ENCODE measurements around the gene NXN. TPM values are rescaled to one million over a fixed set of nuclear protein-coding genes. Genes with fewer than 3 reads are reported as not detected.

Gene NXN
- polyA plus RNA-seq, 3 donors: not detected

- no peak for TF ChIP-seq CTCF (IDR thresholded peaks at IDR 0.05)
- Histone ChIP-seq H3K4me3 (replicated peaks in 1 of 3; ENCODE audit: low read depth in 2 of 3, low read length in 3 of 3) (no peak overlapping the region), H3K4me2 (replicated peaks; ENCODE audit: extremely low read depth, low read length, poor library complexity, severe bottlenecking) (no peak overlapping the region), H3K27ac (ENCODE audit: low read depth in 1 of 2, low read length in 2 of 2) (no peak overlapping the region), H3K9me3 (replicated peaks in 1 of 2; ENCODE audit: control insufficient read depth in 1 of 2, insufficient read depth in 1 of 2, low read length in 2 of 2) (no peaks in the 10 kb centered on the region), H3K36me3 (replicated peaks in 1 of 2; ENCODE audit: control insufficient read depth in 1 of 2, insufficient read depth in 2 of 2, low read length in 2 of 2) (no peaks in the 10 kb centered on the region), H3K79me2 (ENCODE audit: insufficient read depth, low read length) (no peaks in the 10 kb centered on the region), H3K9ac (ENCODE audit: insufficient read depth, low read length, poor library complexity, severe bottlenecking) (no peak overlapping the region), H2AFZ (ENCODE audit: insufficient read depth, low read depth, low read length, poor library complexity, severe bottlenecking) (no peak overlapping the region), H3K27me3 (ENCODE audit: control insufficient read depth in 2 of 2, insufficient read depth in 2 of 2, low read length in 2 of 2) (no peaks in the 10 kb centered on the region), H4K20me1 (ENCODE audit: insufficient read depth, low read length) (no peaks in the 10 kb centered on the region), H3K4me1 (ENCODE audit: control insufficient read depth in 1 of 2, insufficient read depth in 2 of 2, low read length in 2 of 2) (no peaks in the 10 kb centered on the region)
- WGBS (ENCODE audit: insufficient coverage): 91% methylated on average over 9 of the region's 9 CpGs
- Mint-ChIP-seq H3K4me3 (no peak overlapping the region), H3K27me3 (ENCODE audit: low read depth in 3 of 3) (peaks cover 2 to 3% (median 3%) of the 10 kb centered on the region in 3 donors), H3K9me3 (no peaks in the 10 kb centered on the region), H3K4me1 (no peaks in the 10 kb centered on the region), H3K36me3 (no peaks in the 10 kb centered on the region), H3K27ac (no peak overlapping the region)
- DNase-seq: no peak
- intact Hi-C loops (cut with micrococcal nuclease): no loop called here
These were observed 156.1 kb downstream of the NXN start for GRCh38 chr17:823501-823902.

GRCh38 chr17:819251-819650 lies 160.3 kb downstream of the NXN start:
- Histone ChIP-seq H3K79me2 (ENCODE audit: insufficient read depth, low read length) (no peaks in the 10 kb centered on the region), H4K20me1 (ENCODE audit: insufficient read depth, low read length) (no peaks in the 10 kb centered on the region), H3K36me3 (replicated peaks in 1 of 2; ENCODE audit: control insufficient read depth in 1 of 2, insufficient read depth in 2 of 2, low read length in 2 of 2) (no peaks in the 10 kb centered on the region), H3K9me3 (replicated peaks in 1 of 2; ENCODE audit: control insufficient read depth in 1 of 2, insufficient read depth in 1 of 2, low read length in 2 of 2) (no peaks in the 10 kb centered on the region), H3K4me3 (replicated peaks in 1 of 3; ENCODE audit: low read depth in 2 of 3, low read length in 3 of 3) (no peak overlapping the region), H3K27ac (ENCODE audit: low read depth in 1 of 2, low read length in 2 of 2) (no peak overlapping the region), H2AFZ (ENCODE audit: insufficient read depth, low read depth, low read length, poor library complexity, severe bottlenecking) (no peak overlapping the region), H3K9ac (ENCODE audit: insufficient read depth, low read length, poor library complexity, severe bottlenecking) (no peak overlapping the region), H3K4me2 (replicated peaks; ENCODE audit: extremely low read depth, low read length, poor library complexity, severe bottlenecking) (no peak overlapping the region), H3K4me1 (ENCODE audit: control insufficient read depth in 1 of 2, insufficient read depth in 2 of 2, low read length in 2 of 2) (no peaks in the 10 kb centered on the region), H3K27me3 (ENCODE audit: control insufficient read depth in 2 of 2, insufficient read depth in 2 of 2, low read length in 2 of 2) (no peaks in the 10 kb centered on the region)
- no peak overlapping the region for H3K27ac Mint-ChIP-seq
- intact Hi-C loops (cut with micrococcal nuclease): no loop called here
- H3K4me1 Mint-ChIP-seq: no peaks in the 10 kb centered on the region
- no peaks in the 10 kb centered on the region for H3K9me3 Mint-ChIP-seq
- no peak overlapping the region for H3K4me3 Mint-ChIP-seq
- no peak for DNase-seq
- WGBS (ENCODE audit: insufficient coverage): 95% methylated on average over 19 of the region's 19 CpGs
- no peak for TF ChIP-seq CTCF (IDR thresholded peaks at IDR 0.05)
- peaks cover 0 to 2% (median 2%) of the 10 kb centered on the region in 3 donors for H3K27me3 Mint-ChIP-seq (ENCODE audit: low read depth in 3 of 3)
- no peaks in the 10 kb centered on the region for H3K36me3 Mint-ChIP-seq
